Measurements from ENCODE around the gene OSR1. TPM values are rescaled to one million over a fixed set of nuclear protein-coding genes. Genes with fewer than 3 reads are reported as not detected.
"Not testable (repeated sequence)": the region's sequence is repeated elsewhere in the genome, so short reads cannot be mapped to it uniquely, and the experiment has no call there.

Gene OSR1
- total and polyA plus RNA-seq, 8 donors = 1.2 to 39.4 (median 5.9) TPM

DNA sequence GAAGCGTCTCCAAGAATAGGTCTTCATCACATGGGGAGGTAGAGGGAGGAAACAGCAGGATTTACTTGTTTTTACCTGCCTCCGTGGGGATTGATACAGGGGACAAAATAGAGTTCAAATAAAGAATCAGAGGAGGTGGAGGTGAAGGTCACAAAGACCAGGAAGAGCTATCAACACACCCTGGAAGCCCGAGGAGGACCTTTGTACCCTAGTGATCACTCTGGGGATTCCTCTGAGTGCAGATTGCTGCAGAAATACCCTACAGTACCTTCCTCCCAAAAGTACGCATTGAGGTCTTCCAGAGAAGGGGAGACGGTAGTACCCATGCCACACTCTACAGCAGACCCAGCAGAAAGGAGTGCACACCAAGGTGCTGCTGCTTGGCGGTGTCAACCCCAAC, 44.9 kb downstream of the OSR1 start:
- Histone ChIP-seq H3K4me3 (no peak overlapping the region), H3K4me1 (no peaks in the 10 kb centered on the region), H3K36me3 (no peaks in the 10 kb centered on the region), H3K27ac (no peak overlapping the region), H3K9me3 (no peaks in the 10 kb centered on the region), H3K27me3 (no peaks in the 10 kb centered on the region)
- intact Hi-C loops (cut with DNase I; ENCODE audit: low total_unique reads) = no loop called here
- 81 to 90% (median 88%) methylated on average over 5 to 6 of the region's 6 CpGs for WGBS, 5 donors
- DNase-seq = no peak
- no peak for TF ChIP-seq EP300 (IDR thresholded peaks at IDR 0.05)
- TF ChIP-seq, protein P1, sequence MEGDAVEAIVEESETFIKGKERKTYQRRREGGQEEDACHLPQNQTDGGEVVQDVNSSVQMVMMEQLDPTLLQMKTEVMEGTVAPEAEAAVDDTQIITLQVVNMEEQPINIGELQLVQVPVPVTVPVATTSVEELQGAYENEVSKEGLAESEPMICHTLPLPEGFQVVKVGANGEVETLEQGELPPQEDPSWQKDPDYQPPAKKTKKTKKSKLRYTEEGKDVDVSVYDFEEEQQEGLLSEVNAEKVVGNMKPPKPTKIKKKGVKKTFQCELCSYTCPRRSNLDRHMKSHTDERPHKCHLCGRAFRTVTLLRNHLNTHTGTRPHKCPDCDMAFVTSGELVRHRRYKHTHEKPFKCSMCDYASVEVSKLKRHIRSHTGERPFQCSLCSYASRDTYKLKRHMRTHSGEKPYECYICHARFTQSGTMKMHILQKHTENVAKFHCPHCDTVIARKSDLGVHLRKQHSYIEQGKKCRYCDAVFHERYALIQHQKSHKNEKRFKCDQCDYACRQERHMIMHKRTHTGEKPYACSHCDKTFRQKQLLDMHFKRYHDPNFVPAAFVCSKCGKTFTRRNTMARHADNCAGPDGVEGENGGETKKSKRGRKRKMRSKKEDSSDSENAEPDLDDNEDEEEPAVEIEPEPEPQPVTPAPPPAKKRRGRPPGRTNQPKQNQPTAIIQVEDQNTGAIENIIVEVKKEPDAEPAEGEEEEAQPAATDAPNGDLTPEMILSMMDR (IDR thresholded peaks at IDR 0.05) = no peak
- no peak for TF ChIP-seq POLR2AphosphoS5 (IDR thresholded peaks at IDR 0.05)
- no peak for TF ChIP-seq POLR2A (IDR thresholded peaks at IDR 0.05)

DNA sequence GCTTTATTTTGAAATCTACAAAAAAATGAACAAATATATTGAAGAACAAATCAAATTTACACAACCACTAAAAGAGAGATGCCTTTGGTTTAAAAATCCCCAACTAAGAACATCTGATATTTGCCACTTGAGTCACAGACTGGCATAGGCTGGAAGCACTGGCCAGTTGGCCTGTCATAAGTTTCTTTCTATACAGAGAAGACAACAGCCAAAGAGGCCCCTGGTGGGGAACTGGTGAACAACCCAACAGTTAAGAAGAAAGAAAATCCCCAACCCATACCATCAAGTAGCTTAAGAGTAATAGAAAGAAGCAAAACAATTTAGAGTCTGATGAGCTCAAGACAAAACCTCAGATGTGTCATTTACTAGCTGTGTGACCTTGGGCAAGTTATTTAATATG, 45.5 kb downstream of the OSR1 start:
- TF ChIP-seq, protein P1 (IDR thresholded peaks at IDR 0.05) = peak in 1 of 7 experiments; percentile 12
- TF ChIP-seq EP300 (IDR thresholded peaks at IDR 0.05) = no peak
- peak in 1 of 2 donors; percentile 28 for DNase-seq
- intact Hi-C loops (cut with DNase I; ENCODE audit: low total_unique reads) = no loop called here
- H3K4me3 ChIP-seq = no peak overlapping the region
- no peaks in the 10 kb centered on the region for H3K36me3 ChIP-seq
- no peak overlapping the region for H3K27ac ChIP-seq
- no peaks in the 10 kb centered on the region for H3K9me3 ChIP-seq
- H3K4me1 ChIP-seq = no peaks in the 10 kb centered on the region
- no peaks in the 10 kb centered on the region for H3K27me3 ChIP-seq

DNA sequence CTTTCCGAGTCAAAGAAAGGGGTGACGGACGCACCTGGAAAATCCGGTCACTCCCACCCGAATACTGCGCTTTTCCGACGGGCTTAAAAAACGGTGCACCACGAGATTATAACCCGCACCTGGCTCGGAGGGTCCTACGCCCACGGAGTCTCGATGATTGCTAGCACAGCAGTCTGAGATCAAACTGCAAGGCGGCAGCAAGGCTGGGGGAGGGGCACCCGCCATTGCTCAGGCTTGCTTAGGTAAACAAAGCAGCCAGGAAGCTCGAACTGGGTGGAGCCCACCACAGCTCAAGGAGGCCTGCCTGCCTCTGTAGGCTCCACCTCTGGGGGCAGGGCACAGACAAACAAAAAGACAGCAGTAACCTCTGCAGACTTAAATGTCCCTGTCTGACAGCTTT, 52.4 kb downstream of the OSR1 start:
- DNase-seq; H3K4me3 ChIP-seq; H3K27ac ChIP-seq; H3K36me3 ChIP-seq; H3K27me3 ChIP-seq; H3K9me3 ChIP-seq; H3K4me1 ChIP-seq; intact Hi-C loops (cut with DNase I; ENCODE audit: low total_unique reads): not testable (repeated sequence)
- 72 to 88% (median 78%) methylated on average over 16 to 17 of the region's 18 CpGs; no CpG with 5 or more reads in 1 of the 5 donors for WGBS, 5 donors

DNA sequence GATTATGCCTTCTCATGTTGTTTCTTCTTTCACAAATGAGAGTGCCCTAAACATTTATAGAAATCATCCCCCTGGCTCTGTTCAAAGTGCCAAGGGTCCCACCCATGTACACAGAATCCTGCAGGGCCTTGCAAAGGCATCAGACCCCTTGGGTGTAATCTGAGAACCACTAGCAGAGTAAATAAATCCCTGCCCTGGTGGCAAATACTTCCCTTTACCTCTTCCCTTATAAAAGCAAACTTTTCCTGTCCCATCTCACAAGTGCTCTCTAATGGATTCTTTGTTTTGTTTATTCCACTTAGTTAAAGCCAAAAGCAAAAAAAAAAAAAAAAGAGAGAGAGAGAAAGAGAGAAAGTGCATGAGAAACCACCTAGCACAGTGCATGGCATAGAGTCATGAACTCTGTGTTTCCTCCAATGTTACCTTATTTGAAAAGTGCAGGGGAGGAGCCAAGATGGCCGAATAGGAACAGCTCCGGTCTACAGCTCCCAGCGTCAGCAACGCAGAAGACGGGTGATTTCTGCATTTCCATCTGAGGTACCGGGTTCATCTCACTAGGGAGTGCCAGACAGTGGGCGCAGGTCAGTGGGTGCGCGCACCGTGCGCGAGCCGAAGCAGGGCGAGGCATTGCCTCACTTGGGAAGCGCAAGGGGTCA, 52.9 kb downstream of the OSR1 start:
- H3K27me3 ChIP-seq; H3K27ac ChIP-seq; H3K9me3 ChIP-seq; intact Hi-C loops (cut with DNase I; ENCODE audit: low total_unique reads); H3K4me1 ChIP-seq; H3K4me3 ChIP-seq; H3K36me3 ChIP-seq: not testable (repeated sequence)
- WGBS, 5 donors = 62 to 86% (median 67%) methylated on average over 3 to 15 of the region's 15 CpGs
- peak in 1 of 2 donors; percentile 20 for DNase-seq

DNA sequence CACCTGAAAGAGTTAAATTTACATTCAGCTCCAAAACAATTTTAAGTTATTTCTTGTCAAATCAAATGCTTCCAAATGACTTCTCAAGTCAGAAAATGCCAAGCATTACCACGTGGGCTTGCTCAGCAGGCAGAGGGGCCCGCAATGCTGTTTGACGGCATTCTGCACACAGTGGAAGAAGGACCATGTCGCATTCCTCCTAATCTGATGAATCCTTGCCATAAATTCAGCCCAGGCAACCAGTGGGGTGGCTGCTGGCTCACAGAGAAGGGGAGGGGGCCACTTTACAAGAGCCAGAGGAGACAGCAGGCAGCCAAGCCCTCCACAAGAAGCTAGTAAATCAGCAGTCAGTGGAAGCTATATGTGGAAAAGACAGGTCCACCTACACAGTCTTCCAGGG, 56.7 kb downstream of the OSR1 start:
- H3K36me3 ChIP-seq = no peaks in the 10 kb centered on the region
- no peak for TF ChIP-seq POLR2A (IDR thresholded peaks at IDR 0.05)
- no peak for TF ChIP-seq POLR2AphosphoS5 (IDR thresholded peaks at IDR 0.05)
- no peak for TF ChIP-seq EP300 (IDR thresholded peaks at IDR 0.05)
- TF ChIP-seq, protein P1 (IDR thresholded peaks at IDR 0.05) = no peak
- H3K9me3 ChIP-seq = no peaks in the 10 kb centered on the region
- intact Hi-C loops (cut with DNase I; ENCODE audit: low total_unique reads) = no loop called here
- no peak overlapping the region for H3K4me3 ChIP-seq
- H3K27me3 ChIP-seq = no peaks in the 10 kb centered on the region
- 82 to 89% (median 85%) methylated on average over 4 of the region's 4 CpGs for WGBS, 5 donors
- DNase-seq = no peak
- no peak overlapping the region for H3K27ac ChIP-seq
- peaks cover 3 to 16% (median 7%) of the 10 kb centered on the region in 4 donors for H3K4me1 ChIP-seq

Small RNA genes within 50 kb of the gene (small RNA-seq; reads per million reads assigned to genes)
- 0.14 to 0.59 (median 0.23) reads per million in 4 donors for gene MIR4757
